Colonic mucosa (tissue), 4 donors: Measurements from ENCODE around the gene VPS9D1. TPM values are rescaled to one million over a fixed set of nuclear protein-coding genes. Genes with fewer than 3 reads are reported as not detected.
"Not testable (repeated sequence)": the region's sequence is repeated elsewhere in the genome, so short reads cannot be mapped to it uniquely, and the experiment has no call there.

Experiments used
- DNase-seq: peaks from one replicate; pipeline ENCODE4 v3.0.0-alpha.2; 2020
- H3K27ac ChIP-seq: fragments of 200-600 bp; one replicate; pipeline ENCODE4 v1.8.0; 2021
- H3K27me3 ChIP-seq: fragments of 200-600 bp; one replicate; pipeline ENCODE4 v1.8.0; 2021
- H3K36me3 ChIP-seq: fragments of 200-600 bp; one replicate; pipeline ENCODE4 v1.8.0; 2021
- H3K4me1 ChIP-seq: fragments of 200-600 bp; one replicate; pipeline ENCODE4 v1.8.0; 2021; ENCODE audit warnings: mild to moderate bottlenecking
- H3K4me3 ChIP-seq: fragments of 200-600 bp; one replicate; pipeline ENCODE4 v1.8.0; 2021
- H3K9ac ChIP-seq, 2 donors: one replicate each; pipeline ENCODE4 v1.7.0; 2013; ENCODE audit warnings: control low read depth in 2 of 2, low read depth in 2 of 2, low read length in 2 of 2
- H3K9me3 ChIP-seq: fragments of 200-600 bp; one replicate; pipeline ENCODE4 v1.8.0; 2021
- CTCF ChIP-seq: fragments of 200-600 bp; IDR thresholded peaks from one replicate; pipeline ENCODE4 v1.8.0; 2022; ENCODE audit warnings: antibody characterized with exemption, mild to moderate bottlenecking
- intact Hi-C: fragments of 100-400 bp; cut with DNase I; formaldehyde crosslinking; loops from one replicate; pipeline ENCODE4 v1.14.1; 2022
- total RNA-seq, 2 donors: library from RNA; stranded (reverse); fragmentation: NEBNext Ultra II Directional in 1 of 2; extraction: Animal tissue kit (Norgen Biotek cat#: 25700) in 1 of 2; gene quantifications; one replicate each; pipeline ENCODE4 v1.2.1, GENCODE V29; 2021
- donor health status: healthy.
- donor health status: DM: no; HTN: no; CAD: no.
- donor health status: DM: no; HTN: no; CAD: no.

VPS9D1 gene
- total RNA-seq, 2 donors from 2014 or later: 11.9 to 12.7 TPM

DNA sequence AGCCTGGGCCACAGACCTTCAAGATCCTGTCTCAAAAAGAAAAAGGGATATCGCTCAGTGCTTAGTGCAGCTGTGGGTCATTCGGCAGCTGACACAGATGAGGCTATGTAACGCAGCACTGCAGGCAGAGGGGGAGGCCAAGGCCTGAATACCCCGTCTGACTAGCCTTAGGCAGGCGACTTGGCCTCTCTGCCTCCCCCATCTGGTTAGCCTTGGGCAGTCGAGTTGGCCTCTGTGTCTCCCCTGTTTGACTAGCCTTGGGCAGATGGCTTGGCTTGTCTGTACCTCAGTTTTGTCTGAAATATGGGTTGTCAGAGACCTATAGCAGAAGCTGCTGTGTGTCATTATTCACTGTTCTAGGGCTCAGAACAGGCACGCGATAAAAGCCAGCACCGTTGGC, 53.1 kb downstream of the VPS9D1 start:
- Histone ChIP-seq H3K9me3 (no peaks in the 10 kb centered on the region), H3K4me3 (no peak overlapping the region), H3K4me1 (no peaks in the 10 kb centered on the region), H3K27me3 (no peaks in the 10 kb centered on the region), H3K9ac (no peak overlapping the region), H3K36me3 (no peaks in the 10 kb centered on the region), H3K27ac (no peak overlapping the region)
- no peak for DNase-seq
- intact Hi-C loops: no loop called here
- TF ChIP-seq CTCF: no peak

DNA sequence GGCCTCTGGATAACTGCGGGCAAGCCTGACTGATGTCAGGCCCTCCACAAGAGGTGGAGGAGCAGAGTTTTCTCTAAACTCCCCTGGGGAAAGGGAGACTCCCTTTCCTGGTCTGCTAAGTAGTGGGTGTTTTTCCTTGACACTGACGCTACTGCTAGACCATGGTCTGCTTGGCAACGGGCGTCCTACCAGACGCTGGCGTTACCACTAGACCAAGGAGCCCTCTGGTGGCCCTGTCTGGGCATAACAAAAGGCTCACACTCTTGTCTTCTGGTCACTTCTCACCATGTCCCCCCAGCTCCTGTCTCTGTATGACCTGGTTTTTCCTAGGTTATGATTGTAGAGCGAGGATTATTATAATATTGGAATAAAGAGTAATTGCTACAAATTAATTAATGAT, 53.7 kb downstream of the VPS9D1 start:
- H3K36me3 ChIP-seq, DNase-seq, H3K27me3 ChIP-seq, H3K4me1 ChIP-seq, H3K9me3 ChIP-seq, H3K4me3 ChIP-seq, intact Hi-C loops, H3K9ac ChIP-seq, H3K27ac ChIP-seq: not testable (repeated sequence)

DNA sequence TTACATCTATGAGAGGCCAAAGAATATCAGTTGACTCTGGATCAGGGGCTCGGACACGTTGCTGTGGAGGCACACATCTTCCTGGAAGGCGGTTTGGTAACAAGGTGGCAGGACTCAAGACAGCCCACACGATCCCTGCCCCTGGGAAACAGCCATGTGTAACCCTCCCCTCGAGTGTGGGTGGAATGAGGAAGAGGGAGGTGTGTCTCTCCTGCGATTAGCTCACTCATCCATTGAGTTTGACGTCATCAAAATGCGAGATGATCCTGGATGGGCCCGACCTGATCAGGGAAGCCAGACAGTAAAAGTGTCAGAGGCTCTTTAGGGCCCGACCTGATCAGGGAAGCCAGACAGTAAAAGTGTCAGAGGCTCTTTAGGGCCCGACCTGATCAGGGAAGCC, 56.5 kb downstream of the VPS9D1 start:
- intact Hi-C loops, H3K9me3 ChIP-seq, H3K9ac ChIP-seq, DNase-seq, H3K4me1 ChIP-seq, H3K36me3 ChIP-seq, H3K4me3 ChIP-seq, H3K27ac ChIP-seq, H3K27me3 ChIP-seq: not testable (repeated sequence)

DNA sequence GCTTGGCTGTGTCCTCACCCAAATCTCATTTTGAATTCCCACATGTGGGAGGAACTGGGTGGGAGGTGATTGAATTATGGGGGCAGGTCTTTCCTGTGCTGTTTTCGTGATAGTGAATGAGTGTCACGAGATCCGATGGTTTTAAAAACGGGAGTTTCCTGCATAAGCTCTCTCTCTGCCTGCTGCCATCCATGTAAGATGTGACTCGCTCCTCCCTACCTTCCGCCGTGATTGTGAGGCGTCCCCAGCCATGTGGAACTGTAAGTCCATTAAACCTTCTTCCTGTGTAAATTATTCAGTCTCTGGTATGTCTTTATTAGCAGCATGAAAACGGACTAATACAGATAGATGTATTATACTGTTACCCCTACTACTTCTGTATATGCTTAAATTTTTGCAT, 59.5 kb downstream of the VPS9D1 start:
- no peak overlapping the region for H3K9ac ChIP-seq
- intact Hi-C loops: no loop called here
- H3K27ac ChIP-seq: no peak overlapping the region
- TF ChIP-seq CTCF: no peak
- DNase-seq: no peak
- no peaks in the 10 kb centered on the region for H3K27me3 ChIP-seq
- H3K4me3 ChIP-seq: no peak overlapping the region
- no peaks in the 10 kb centered on the region for H3K36me3 ChIP-seq
- no peaks in the 10 kb centered on the region for H3K9me3 ChIP-seq
- peaks cover 6% of the 10 kb centered on the region for H3K4me1 ChIP-seq

DNA sequence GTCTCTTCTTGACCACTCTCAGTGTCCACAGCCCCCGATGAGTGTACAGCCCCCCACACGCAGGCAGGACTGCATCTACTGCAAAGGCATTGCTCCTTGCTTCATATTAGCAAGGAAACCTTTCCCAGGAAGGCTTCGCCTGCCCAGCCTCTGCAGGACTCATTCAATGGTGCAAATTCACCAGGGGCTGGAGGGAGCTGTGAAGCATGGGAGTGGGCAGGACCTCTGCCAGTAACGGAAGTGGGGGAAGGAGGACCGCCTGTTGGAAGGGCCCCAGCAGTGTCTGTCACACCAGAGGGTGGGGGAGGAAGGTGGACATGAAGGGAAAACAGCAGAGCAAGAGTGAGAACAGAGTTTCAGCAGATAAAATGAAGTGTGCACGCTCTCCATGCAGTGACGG, 60.6 kb downstream of the VPS9D1 start:
- Histone ChIP-seq H3K27me3 (no peaks in the 10 kb centered on the region), H3K9ac (no peak overlapping the region), H3K36me3 (no peaks in the 10 kb centered on the region), H3K4me3 (no peak overlapping the region), H3K27ac (no peak overlapping the region), H3K4me1 (peaks cover 7% of the 10 kb centered on the region), H3K9me3 (no peaks in the 10 kb centered on the region)
- TF ChIP-seq CTCF: no peak
- no peak for DNase-seq
- intact Hi-C loops: no loop called here

DNA sequence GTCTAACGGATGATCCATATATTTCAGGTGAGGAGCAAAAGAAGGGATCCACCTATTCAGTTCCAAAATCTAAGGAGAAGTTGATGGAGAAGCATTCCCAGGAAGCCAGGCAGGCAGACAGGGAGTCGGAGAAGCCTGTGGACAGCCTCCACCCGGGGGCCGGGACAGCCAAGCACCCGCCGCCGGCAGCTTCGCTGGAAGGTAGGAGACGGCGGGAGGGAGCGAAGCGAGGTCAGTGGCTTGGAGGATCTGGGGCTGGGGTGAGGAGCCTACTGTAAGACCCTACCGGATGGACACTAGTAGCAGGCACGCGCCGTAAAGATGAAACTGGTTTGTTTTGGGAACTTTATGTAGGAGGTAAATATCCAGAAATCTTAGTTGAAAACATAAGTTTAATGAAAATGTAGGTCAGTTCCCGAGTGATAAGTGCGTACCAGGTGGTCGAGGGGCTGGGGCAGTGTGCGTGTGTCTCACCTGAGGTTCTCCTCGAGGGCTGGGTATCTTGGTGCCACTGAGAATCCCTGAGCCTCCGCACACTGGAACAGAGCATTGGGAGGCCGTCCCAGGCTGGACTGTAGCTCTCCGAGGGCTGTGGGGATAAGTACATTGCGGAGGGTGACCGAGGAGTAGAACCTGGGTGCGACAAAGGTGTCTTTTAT, 62.3 kb downstream of the VPS9D1 start:
- Histone ChIP-seq H3K36me3 (no peaks in the 10 kb centered on the region), H3K4me3 (peak overlapping the region; percentile 99), H3K9me3 (no peaks in the 10 kb centered on the region), H3K4me1 (peaks cover 7% of the 10 kb centered on the region), H3K27me3 (no peaks in the 10 kb centered on the region), H3K27ac (peak overlapping the region; percentile 75), H3K9ac (peak overlapping the region; percentile 71 to 89)
- intact Hi-C loops: no loop called here
- TF ChIP-seq CTCF: no peak
- peak; percentile 31 for DNase-seq
